T-helper 22 cell (primary cell): ENCODE data around the gene SPECC1.
"Not testable (repeated sequence)": the region's sequence is repeated elsewhere in the genome, so short reads cannot be mapped to it uniquely, and the experiment has no call there.

ENCODE experiments used
- DNase-seq: peaks from one replicate; pipeline ENCODE4 v3.0.0-alpha.2; 2020; ENCODE audit warnings: low read depth

The SPECC1 gene

GRCh38 chr17:20094777-20095176 lies 85.6 kb downstream of the SPECC1 start:
- no peak for DNase-seq

GRCh38 chr17:20095336-20096080 lies 86.3 kb downstream of the SPECC1 start:
- no peak for DNase-seq

GRCh38 chr17:20096430-20096829 lies 87.3 kb downstream of the SPECC1 start:
- DNase-seq, result no peak

GRCh38 chr17:20097330-20097729 lies 88.2 kb downstream of the SPECC1 start:
- no peak for DNase-seq

GRCh38 chr17:20098314-20098713 lies 89.2 kb downstream of the SPECC1 start:
- no peak for DNase-seq

GRCh38 chr17:20100806-20101205 lies 91.6 kb downstream of the SPECC1 start:
- not testable (repeated sequence) for DNase-seq

GRCh38 chr17:20103454-20104446 lies 94.6 kb downstream of the SPECC1 start:
- DNase-seq, result no peak

GRCh38 chr17:20105539-20106280 lies 96.6 kb downstream of the SPECC1 start:
- DNase-seq, result no peak

GRCh38 chr17:20106446-20106845 lies 97.3 kb downstream of the SPECC1 start:
- not testable (repeated sequence) for DNase-seq

- DNase-seq, result no peak
Observed at GRCh38 chr17:20109076-20109475, 99.9 kb downstream of the SPECC1 start.

- no peak for DNase-seq
Observed at GRCh38 chr17:20111538-20111937, 102.4 kb downstream of the SPECC1 start.

GRCh38 chr17:20114466-20114865 lies 105.3 kb downstream of the SPECC1 start:
- no peak for DNase-seq

GRCh38 chr17:20116683-20117309 lies 107.6 kb downstream of the SPECC1 start:
- DNase-seq, result peak; percentile 12

- no peak for DNase-seq
Observed at GRCh38 chr17:20118280-20118679, 109.1 kb downstream of the SPECC1 start.

- DNase-seq, result no peak
Observed at GRCh38 chr17:20120836-20121235, 111.7 kb downstream of the SPECC1 start.

- DNase-seq, result peak; percentile 13
Observed at GRCh38 chr17:20121359-20122253, 112.4 kb downstream of the SPECC1 start.

GRCh38 chr17:20122254-20122879 lies 113.2 kb downstream of the SPECC1 start:
- no peak for DNase-seq

- no peak for DNase-seq
Observed at GRCh38 chr17:20123209-20123608, 114.0 kb downstream of the SPECC1 start.

- DNase-seq, result no peak
Observed at GRCh38 chr17:20125724-20126123, 116.6 kb downstream of the SPECC1 start.

- DNase-seq, result no peak
Observed at GRCh38 chr17:20127360-20128035, 118.3 kb downstream of the SPECC1 start.
